NCI-H1417 (cell line): ENCODE results near the gene ACBD3.

Experiments used
- DNase-seq, 3 experiments: peaks; one replicate each; lab custom pipeline; 2025; lab: John Stamatoyannopoulos, UW

ACBD3 gene

GRCh38 chr1:226111883-226112261, 74.7 kb downstream of the ACBD3 start:
- no peak for DNase-seq

- DNase-seq: peak; percentile 32 to 68 (median 40)
Measured at GRCh38 chr1:226111098-226111882, 75.3 kb downstream of the ACBD3 start.

GRCh38 chr1:226110249-226111097, 76.1 kb downstream of the ACBD3 start:
- DNase-seq: peak; percentile 1 to 87 (median 85)

GRCh38 chr1:226109829-226110248, 76.7 kb downstream of the ACBD3 start:
- peak; percentile 45 to 88 (median 87) for DNase-seq

- no peak for DNase-seq
Measured at GRCh38 chr1:226108935-226109828, 77.4 kb downstream of the ACBD3 start.

- no peak for DNase-seq
Measured at GRCh38 chr1:226107471-226108460, 78.8 kb downstream of the ACBD3 start.

GRCh38 chr1:226104671-226105121, 81.8 kb downstream of the ACBD3 start:
- no peak for DNase-seq

GRCh38 chr1:226100436-226101391, 85.8 kb downstream of the ACBD3 start:
- DNase-seq: peak; percentile 15 to 66 (median 64)

GRCh38 chr1:226098870-226099835, 87.4 kb downstream of the ACBD3 start:
- DNase-seq: no peak

- no peak for DNase-seq
Measured at GRCh38 chr1:226097866-226098625, 88.5 kb downstream of the ACBD3 start.

GRCh38 chr1:226095286-226095685, 91.3 kb downstream of the ACBD3 start:
- no peak for DNase-seq
